HG03354 (cell line): ENCODE measurements around the gene FAM53B.

Experiments
- ATAC-seq: cut with Tn5 transposase; IDR thresholded peaks from one replicate; pipeline ENCODE4 v1.9.1; 2021; ENCODE audit warnings: mild to moderate bottlenecking; ENCODE audit not compliant: unreplicated experiment, poor library complexity, severe bottlenecking

FAM53B gene

DNA sequence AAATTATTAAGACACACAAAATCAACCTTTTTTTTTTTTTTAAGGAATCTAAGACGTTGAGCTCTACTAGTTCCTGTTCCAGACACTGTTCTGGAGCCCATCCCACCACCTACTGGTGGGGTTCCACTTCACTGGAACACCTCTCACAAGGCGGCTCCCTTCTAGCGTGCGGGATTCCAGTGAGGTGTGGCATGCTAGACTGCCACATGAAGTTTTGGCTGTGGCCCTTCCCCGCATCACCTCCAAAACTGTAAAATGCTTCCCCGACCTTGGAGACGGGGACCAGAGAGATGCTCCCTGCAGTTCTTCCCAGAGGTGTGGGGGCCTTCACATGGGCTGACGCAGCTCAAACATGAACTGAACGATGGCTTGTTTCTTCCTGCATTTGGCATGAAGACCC is 12.6 kb downstream of the FAM53B start:
- ATAC-seq = no peak

GRCh38 chr10:124730790-124731189 is 13.4 kb downstream of the FAM53B start:
- ATAC-seq = no peak

DNA sequence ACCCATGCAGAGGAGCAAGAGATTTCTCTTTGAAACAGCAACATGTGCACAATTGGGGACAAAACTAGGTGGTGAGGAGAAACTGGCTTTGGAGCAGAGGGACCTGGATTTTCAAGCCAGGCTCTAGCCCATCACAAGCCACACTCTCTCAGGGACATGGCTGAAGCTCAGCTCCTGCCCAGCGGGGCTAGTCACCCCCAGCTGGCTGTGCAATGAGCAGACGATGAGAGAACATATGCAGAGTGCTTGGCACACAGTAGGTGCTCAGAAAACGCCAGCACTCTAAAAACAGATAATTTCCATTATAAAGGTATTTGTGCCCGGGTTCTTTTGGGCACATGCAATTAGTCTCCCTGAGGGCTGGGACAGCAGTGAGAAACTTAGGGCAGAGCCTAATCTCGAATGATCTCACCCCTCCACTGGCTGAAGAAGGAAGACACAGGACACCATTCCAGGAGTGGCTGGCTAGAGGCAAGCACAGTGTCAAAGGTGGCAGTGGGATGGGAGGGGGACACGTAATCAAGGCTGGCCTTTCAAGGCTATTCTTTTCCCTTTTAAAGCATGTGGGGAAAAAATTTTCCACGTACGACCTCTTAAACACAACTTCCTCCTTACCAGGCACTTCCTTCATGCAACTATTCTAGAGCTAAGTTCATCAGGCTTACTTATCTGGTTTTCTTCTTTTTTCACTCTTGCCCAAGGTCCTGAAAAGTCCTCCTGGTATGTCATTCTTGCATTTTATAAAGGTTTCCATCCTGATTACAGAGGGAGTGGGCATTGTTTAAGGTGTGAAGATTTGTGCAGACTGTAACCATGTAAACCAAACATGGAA is 15.1 kb downstream of the FAM53B start:
- ATAC-seq = peak; percentile 1

DNA sequence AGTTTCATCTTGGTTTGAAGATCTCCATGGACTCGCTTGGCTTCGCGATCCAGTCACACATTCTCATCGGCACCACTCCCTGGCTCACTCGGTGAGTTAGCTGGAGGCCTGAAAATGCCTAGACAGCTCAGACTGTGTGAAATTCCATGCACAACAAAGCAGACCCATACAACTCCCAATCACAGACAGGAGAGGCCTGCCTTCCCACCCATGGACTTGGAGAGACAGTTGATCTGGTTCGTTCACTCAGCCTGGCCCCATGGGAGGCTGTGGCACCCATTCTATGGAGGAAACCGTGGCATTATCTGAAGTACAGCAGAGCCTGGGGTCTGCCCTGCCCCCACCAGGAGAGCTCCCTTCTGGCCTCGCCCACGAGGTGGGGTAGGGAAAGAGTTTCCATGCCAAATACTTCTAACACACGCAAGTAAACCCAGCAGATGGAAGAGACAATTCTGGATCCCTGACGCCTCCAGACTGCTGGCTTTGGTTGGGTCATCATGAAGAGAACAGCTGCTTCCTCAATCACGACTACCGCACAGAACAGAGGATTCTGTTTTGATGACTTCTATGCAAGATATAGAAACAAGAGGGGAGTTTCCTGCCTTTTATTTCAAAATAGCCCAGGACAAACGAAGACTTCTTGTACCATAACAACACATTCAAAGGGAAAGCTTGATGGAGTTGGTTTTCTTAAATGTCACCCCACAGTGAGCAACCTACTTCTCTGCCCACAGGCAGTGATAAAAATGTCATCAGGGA is 15.9 kb downstream of the FAM53B start:
- ATAC-seq = peak; percentile 42

GRCh38 chr10:124727361-124727960 is 16.7 kb downstream of the FAM53B start:
- ATAC-seq = no peak

DNA sequence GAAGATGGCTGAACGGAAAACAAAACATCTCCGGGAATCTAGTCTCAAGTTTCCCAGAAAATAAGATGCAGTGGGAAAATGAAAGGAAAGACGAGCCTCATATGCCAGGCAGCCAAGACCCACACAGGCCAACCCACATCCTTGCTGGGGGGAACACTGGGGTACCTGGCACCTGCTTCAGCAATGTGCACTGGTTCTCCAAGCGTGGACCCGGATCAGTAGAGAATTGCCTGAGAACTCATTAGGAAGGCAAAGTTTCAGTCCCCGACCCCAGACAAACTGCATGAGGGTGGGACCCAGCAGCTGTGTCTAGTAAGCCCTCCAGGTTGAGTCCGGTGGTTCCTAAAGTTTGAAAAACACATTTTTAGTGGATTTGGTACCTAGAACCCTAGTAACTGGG is 18.4 kb downstream of the FAM53B start:
- ATAC-seq = no peak

- no peak for ATAC-seq
Observed at GRCh38 chr10:124725171-124725631, 19.0 kb downstream of the FAM53B start.

GRCh38 chr10:124724279-124725027 is 19.7 kb downstream of the FAM53B start:
- no peak for ATAC-seq

- no peak for ATAC-seq
Observed at GRCh38 chr10:124723826-124724225, 20.4 kb downstream of the FAM53B start.

DNA sequence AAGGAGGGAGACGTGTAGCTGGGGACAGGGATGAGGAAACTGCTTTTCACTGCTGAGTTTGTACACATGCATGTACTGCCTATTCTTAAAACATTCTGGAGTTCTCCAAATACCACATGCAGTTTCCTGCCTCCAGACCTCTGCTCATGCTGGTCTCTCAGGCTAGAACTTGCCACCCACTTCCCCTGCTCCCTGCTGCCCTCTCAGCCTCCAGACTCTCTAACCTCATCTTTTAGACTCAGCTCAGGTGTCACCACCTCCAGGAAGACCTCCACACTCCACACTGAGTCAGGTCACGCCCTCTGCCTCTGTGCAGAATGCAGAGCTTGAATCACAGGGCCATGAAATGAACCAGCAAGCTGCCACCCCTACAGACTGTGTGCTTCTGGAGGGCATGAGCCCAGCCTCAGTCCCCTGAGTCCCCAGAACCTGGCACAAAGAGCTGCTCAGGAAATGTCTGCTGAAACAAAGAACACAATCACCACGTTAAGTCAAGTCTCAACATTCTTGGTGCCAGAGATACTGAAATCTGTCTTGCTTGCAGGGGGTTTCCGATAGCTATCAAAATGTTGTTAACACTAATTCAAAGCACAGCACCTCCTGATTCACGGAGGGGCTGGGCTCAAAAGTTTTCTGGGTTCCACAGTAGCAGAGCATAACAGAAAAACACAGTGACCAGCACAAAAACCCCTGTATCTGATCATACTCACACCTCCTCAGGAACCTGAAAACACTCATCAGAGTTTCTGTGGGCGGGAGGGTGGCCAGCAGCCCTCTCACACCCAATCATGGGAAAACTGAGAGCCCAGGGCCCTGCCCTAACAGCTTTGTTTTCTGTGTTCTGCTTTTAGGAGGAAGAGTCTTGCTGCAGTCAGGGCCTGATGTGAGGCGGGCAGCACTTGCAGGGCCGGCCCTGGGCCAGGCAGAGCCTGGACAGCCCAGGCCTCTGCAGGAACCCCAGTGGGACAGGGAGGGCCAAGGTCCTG is 21.1 kb downstream of the FAM53B start:
- peak; percentile 64 for ATAC-seq

DNA sequence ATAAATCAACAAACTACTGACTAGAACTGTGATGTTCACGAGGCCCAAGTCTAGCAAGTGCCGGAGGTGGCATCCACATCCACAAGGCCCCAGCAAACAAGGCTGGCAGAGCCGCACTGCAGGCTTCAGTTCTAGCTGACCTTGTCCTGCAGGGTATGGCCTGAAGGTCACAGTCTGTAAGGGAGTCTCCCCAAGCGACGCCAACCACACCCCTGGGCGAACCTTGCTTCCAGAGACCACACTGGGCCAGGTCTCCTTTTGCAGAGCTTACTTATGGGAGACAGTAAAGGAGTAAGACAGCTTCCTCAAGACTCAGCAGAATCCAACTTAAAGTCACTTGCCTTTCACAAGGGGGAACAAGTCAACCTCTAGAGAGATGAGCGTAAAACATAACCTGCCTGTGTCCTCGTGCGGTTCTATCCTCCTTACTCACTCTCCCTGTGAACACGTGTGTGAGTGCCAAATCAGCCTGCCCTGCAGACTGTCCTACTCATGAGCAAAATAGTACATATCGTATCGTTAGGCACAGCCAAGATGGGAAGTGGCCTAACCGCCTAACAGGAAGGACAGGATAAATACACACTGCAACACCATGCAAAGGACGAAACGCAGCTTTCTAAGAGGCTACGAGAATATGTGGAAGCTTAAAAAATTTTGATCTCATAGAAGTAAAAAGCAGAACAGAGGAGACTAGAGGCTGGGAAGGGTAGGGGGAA is 22.7 kb downstream of the FAM53B start:
- no peak for ATAC-seq

DNA sequence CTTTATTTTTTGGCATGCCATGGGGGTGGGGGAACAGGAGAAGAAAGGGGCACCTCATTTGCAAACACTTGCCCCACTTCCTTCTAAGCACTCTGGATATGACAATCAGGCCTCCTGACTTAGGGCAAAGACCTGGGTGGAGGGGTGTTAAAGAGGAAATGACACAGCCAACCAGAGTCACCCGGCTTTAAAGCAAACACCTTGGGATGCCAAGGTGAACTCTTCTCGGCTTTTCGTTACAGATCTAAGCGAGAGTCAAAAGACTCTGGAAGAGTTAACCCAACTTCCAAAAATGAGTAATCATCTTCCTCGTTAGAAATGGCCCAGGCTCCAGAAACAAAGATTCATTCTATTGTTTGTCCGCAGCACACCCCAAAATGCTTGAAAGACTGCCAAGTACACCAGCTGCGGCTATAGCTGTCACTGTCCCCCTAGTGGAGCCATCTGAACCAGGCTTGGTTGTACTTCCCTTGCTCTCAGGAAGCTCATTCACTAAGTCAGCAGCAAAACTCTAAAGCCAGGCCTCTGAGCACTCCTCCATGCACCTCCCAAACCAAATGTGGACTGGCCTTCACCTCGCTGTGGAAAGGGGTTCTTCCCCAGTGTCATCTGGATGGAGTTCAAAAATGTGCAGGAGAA is 24.8 kb downstream of the FAM53B start:
- peak; percentile 51 for ATAC-seq

GRCh38 chr10:124717911-124718741 is 26.1 kb downstream of the FAM53B start:
- ATAC-seq = peak; percentile 68

- no peak for ATAC-seq
Observed at GRCh38 chr10:124717041-124717757, 27.0 kb downstream of the FAM53B start.

GRCh38 chr10:124716369-124716768 is 27.8 kb downstream of the FAM53B start:
- no peak for ATAC-seq

DNA sequence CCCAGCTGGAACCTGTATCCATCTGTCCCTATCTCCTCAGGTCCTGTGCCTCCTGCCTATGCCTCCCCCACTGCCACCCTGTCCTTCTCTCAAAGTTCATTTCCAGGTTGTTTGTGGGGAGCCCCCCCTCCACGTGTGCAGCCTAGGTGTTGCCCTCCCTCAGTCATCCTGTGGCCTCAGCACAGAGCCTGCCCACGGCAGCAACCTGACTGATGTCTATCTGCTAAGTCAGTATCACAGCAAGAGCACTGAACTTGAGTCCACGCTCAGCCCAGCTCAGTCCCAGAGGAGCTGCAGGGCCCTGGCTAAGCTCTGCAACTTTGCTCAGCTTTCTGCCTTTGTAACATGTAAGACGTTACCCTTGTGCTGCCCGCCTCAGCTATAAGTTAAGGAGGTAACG is 28.7 kb downstream of the FAM53B start:
- ATAC-seq = no peak
